GM18520 (cell line): Measurements from ENCODE around the gene GNG3.
"Not testable (repeated sequence)": the region's sequence is repeated elsewhere in the genome, so short reads cannot be mapped to it uniquely, and the experiment has no call there.

Experiments
- ATAC-seq: cut with Tn5 transposase; IDR thresholded peaks from one replicate; pipeline ENCODE4 v1.9.1; 2021; ENCODE audit not compliant: unreplicated experiment

The GNG3 gene

GRCh38 chr11:62707277-62707861, at the start of gene GNG3, which contains the start of gene BSCL2:
Gene GNG3, plus strand, starts transcription at chr11:62707676. Its CDS starts 620 bp downstream, at chr11:62708296.
Gene BSCL2, minus strand, starts transcription at chr11:62707424. Its CDS starts 229 bp downstream, at chr11:62707195.
- ATAC-seq: no peak

- peak; percentile 9 for ATAC-seq
Measured at GRCh38 chr11:62664405-62665074, 42.9 kb upstream of the GNG3 start.

- peak; percentile 72 for ATAC-seq
Measured at GRCh38 chr11:62665075-62665598, 42.3 kb upstream of the GNG3 start, which contains the start of the genes C11orf98 and CSKMT. Gene C11orf98, minus strand, starts transcription at chr11:62665210. Its CDS starts 41 bp downstream, at chr11:62665169. Gene CSKMT, plus strand, starts transcription at chr11:62665312. Its CDS starts 568 bp downstream, at chr11:62665880.

- peak; percentile 5 for ATAC-seq
Measured at GRCh38 chr11:62665599-62666258, 41.7 kb upstream of the GNG3 start.

GRCh38 chr11:62666259-62666926, 41.1 kb upstream of the GNG3 start:
- ATAC-seq: no peak

GRCh38 chr11:62667460-62667859, 40.0 kb upstream of the GNG3 start:
- ATAC-seq: no peak

- no peak for ATAC-seq
Measured at GRCh38 chr11:62669420-62670161, 37.9 kb upstream of the GNG3 start.

GRCh38 chr11:62671236-62671607, 36.3 kb upstream of the GNG3 start:
- ATAC-seq: no peak

GRCh38 chr11:62671608-62672389, 35.7 kb upstream of the GNG3 start, which contains the start of the genes LBHD1 and UQCC3:
Gene LBHD1, minus strand, starts transcription at chr11:62672267. Its CDS starts 2,236 bp downstream, at chr11:62670031.
Gene UQCC3, plus strand, starts transcription at chr11:62671673. Its CDS starts 73 bp downstream, at chr11:62671746.
- peak; percentile 36 for ATAC-seq

- no peak for ATAC-seq
Measured at GRCh38 chr11:62673196-62673525, 34.3 kb upstream of the GNG3 start.

GRCh38 chr11:62675415-62675814, 32.1 kb upstream of the GNG3 start:
- not testable (repeated sequence) for ATAC-seq

- ATAC-seq: no peak
Measured at GRCh38 chr11:62676698-62677097, 30.8 kb upstream of the GNG3 start.

GRCh38 chr11:62677156-62677555, 30.3 kb upstream of the GNG3 start:
- no peak for ATAC-seq

- ATAC-seq: no peak
Measured at GRCh38 chr11:62677714-62678113, 29.8 kb upstream of the GNG3 start.

- ATAC-seq: no peak
Measured at GRCh38 chr11:62678433-62678769, 29.1 kb upstream of the GNG3 start.

GRCh38 chr11:62678770-62679696, 28.4 kb upstream of the GNG3 start, which contains the start of gene UBXN1:
Gene UBXN1, minus strand, starts transcription at chr11:62679073. Its CDS starts 150 bp downstream, at chr11:62678923.
- ATAC-seq: no peak

GRCh38 chr11:62680825-62681240, 26.6 kb upstream of the GNG3 start:
- ATAC-seq: peak; percentile 48

- no peak for ATAC-seq
Measured at GRCh38 chr11:62682518-62682917, 25.0 kb upstream of the GNG3 start.
